ENCODE data around the gene SLC25A13.
A peak's percentile ranks its signal among the peaks of the same experiment; 100 is the strongest.
"Not testable (repeated sequence)": the region's sequence is repeated elsewhere in the genome, so short reads cannot be mapped to it uniquely, and the experiment has no call there.

Gene SLC25A13

DNA sequence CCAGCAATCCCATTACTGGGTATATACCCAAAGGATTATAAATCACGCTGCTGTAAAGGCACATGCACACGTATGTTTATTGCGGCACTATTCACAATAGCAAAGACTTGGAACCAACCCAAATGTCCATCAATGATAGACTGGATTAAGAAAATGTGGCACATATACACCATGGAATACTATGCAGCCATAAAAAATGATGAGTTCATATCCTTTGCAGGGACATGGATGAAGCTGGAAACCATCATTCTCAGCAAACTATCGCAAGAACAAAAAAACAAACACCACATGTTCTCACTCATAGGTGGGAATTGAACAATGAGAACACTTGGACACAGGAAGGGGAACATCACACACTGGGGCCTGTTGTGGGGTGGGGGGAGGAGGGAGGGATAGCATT lies 28.0 kb downstream of the SLC25A13 start:
- not testable (repeated sequence) for H3K9me3 Mint-ChIP-seq; H3K36me3 Mint-ChIP-seq; H3K27ac Mint-ChIP-seq; ATAC-seq; H3K4me3 Mint-ChIP-seq; DNase-seq (ENCODE audit: low spot score in 2 of 2)
- peaks cover 21% of the 10 kb centered on the region for H3K4me1 Mint-ChIP-seq

DNA sequence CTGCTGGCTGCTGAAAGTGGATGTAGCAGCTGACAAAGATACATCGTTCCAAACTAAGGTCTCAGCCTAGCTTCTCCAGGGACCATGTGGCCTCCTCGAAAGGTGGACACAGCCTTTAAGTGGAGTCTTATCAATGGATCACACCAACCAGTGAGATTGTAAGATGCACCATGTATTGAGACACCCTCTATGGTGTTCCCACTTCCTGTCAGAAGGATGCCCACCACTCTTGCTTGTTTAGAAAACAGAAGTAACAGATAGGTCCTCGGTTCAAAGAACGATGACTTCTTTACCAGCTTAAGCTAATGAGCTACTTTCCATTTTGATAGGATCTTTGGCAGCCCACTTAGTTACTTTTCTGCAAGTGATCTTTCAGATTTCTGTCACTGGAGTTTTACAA lies 34.3 kb downstream of the SLC25A13 start:
- no peak for ATAC-seq
- DNase-seq (ENCODE audit: low spot score in 2 of 2): no peak
- Mint-ChIP-seq H3K27ac (peak overlapping the region; percentile 63), H3K4me1 (peaks cover 58% of the 10 kb centered on the region), H3K9me3 (no peaks in the 10 kb centered on the region), H3K36me3 (no peaks in the 10 kb centered on the region), H3K4me3 (no peak overlapping the region)

DNA sequence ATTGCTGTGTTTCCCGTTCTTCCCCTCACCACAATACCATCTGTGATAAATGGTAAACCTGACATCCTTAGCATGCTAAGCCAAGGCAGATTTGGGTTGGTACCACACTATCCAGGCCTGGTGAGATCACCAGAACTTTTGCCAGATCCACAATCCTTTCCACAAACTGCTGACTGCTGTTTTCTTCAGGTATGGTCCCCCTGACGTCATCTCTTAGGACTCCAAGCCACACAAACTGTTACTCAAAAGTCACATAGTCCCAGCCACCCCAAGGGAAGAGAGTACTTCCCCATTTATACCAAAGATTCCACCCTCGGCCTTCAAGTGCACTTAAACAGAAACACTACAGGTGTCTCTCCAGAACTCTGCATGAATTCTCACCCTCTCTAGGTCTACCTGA lies 34.8 kb downstream of the SLC25A13 start:
- ATAC-seq (no peak), DNase-seq (ENCODE audit: low spot score in 2 of 2) (no peak)
- H3K27ac Mint-ChIP-seq: peak overlapping the region; percentile 63

DNA sequence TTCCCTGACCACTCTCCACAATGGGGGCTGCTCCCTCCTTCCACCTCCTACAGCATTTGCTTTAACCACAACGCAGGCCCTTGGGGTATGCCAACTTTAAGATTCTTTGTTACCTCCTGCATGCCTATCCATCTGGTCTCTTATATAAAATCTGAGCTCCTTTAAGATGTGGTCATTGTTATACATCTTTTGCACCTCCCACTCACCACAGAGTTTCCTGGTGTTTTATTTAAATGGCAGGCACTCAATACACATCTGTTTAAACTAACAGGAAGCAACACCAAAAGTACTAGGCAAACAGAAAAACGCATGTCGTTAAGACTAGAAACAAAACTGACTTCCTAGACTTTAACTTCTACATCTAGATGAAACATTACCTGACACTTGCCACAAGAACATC lies 36.3 kb downstream of the SLC25A13 start:
- peak; percentile 83 for ATAC-seq
- H3K4me1 Mint-ChIP-seq: peaks cover 43% of the 10 kb centered on the region
- no peaks in the 10 kb centered on the region for H3K9me3 Mint-ChIP-seq
- H3K4me3 Mint-ChIP-seq: peak overlapping the region; percentile 28
- peak overlapping the region; percentile 63 for H3K27ac Mint-ChIP-seq
- DNase-seq (ENCODE audit: low spot score in 2 of 2): no peak
- H3K36me3 Mint-ChIP-seq: no peaks in the 10 kb centered on the region

More for the DNA sequence above, 34.8 kb downstream of the SLC25A13 start:
- H3K36me3 Mint-ChIP-seq: no peaks in the 10 kb centered on the region
- H3K9me3 Mint-ChIP-seq: no peaks in the 10 kb centered on the region
- peaks cover 54% of the 10 kb centered on the region for H3K4me1 Mint-ChIP-seq
- no peak overlapping the region for H3K4me3 Mint-ChIP-seq

DNA sequence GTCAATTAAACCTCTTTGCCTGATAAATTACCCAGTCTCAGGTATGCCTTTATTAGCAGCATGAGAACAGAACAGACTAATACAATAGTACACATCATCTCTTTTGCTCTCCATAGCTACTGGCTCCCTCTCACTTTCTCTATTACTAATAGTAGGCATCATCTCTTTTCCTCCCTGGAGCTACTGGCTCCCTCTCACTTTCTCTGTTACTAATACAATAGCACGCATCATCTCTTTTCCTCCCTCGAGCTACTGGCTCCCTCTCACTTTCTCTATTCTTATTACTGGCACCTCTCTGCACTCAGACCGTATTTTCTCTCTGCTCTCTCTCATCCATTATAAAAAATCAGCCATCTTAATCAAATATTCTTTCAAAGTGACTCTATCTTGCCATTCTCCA lies 37.1 kb downstream of the SLC25A13 start:
- H3K9me3 Mint-ChIP-seq: no peaks in the 10 kb centered on the region
- H3K27ac Mint-ChIP-seq: peak overlapping the region; percentile 63
- H3K4me3 Mint-ChIP-seq: peak overlapping the region; percentile 28
- DNase-seq (ENCODE audit: low spot score in 2 of 2): no peak
- H3K4me1 Mint-ChIP-seq: peaks cover 43% of the 10 kb centered on the region
- no peaks in the 10 kb centered on the region for H3K36me3 Mint-ChIP-seq
- peak; percentile 85 for ATAC-seq

DNA sequence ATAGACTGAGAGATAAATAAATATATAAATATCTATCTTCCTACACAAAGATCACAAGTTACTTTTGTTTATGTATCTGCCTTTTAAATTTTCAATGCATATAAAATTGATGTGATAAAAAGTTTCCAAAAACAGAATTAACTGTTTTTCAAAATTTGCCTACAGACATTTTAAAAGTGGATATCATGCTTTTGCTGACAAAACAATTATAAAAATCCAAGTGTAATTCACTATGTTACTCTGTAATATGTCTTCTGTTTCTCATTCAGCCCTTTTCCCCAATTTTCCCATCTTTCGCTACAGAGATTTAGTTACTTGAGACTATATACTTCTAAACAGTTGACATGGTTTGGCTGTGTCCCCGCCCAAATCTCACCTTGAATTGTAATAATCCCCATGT lies 37.7 kb downstream of the SLC25A13 start:
- Mint-ChIP-seq H3K9me3 (no peaks in the 10 kb centered on the region), H3K27ac (no peak overlapping the region)

DNA sequence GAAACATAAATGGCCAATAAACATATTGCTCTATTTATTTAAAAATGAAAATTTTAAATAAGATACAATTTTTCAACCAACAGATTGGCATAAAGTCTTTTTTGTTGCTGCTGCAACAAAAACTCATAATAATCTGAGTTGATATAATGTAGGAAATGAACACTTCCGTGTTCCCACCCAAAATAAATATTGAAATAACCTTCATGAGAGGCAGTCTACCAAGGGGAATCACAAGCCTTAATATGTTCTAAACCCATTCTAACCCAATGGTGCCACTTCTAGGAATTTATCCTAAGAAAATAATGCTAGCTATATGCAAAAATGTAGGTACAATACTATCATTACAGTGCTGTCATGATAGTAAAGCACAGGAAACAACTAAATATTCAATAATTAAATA lies 39.1 kb downstream of the SLC25A13 start:
- no peak overlapping the region for H3K4me3 Mint-ChIP-seq
- H3K9me3 Mint-ChIP-seq: no peaks in the 10 kb centered on the region
- ATAC-seq: no peak
- no peak for DNase-seq (ENCODE audit: low spot score in 2 of 2)
- no peaks in the 10 kb centered on the region for H3K36me3 Mint-ChIP-seq
- H3K4me1 Mint-ChIP-seq: peaks cover 35% of the 10 kb centered on the region
- no peak overlapping the region for H3K27ac Mint-ChIP-seq

More for the DNA sequence above, 37.7 kb downstream of the SLC25A13 start:
- ATAC-seq: no peak
- no peak overlapping the region for H3K4me3 Mint-ChIP-seq
- H3K4me1 Mint-ChIP-seq: peaks cover 39% of the 10 kb centered on the region
- H3K36me3 Mint-ChIP-seq: no peaks in the 10 kb centered on the region
- DNase-seq (ENCODE audit: low spot score in 2 of 2): no peak

DNA sequence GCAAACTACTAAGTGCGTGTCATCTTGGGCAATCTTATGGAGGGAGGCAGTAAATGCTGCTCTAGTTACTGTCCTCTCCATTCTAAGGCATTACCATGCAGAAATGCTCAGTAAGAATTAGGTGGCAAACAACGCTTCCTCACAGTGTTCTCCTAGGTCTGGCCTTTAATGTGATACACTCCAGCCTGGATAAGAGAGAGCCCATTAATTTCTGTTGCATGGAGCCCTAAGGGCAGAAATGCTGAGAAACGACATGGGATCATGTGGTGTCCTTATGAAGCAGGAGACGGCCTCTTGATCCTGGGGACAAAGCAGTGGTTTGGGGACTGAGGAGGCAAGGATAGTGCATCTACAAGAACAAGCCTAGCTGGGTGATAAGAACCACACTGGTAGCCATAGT lies 44.0 kb downstream of the SLC25A13 start:
- ATAC-seq: no peak
- H3K4me1 Mint-ChIP-seq: no peaks in the 10 kb centered on the region

DNA sequence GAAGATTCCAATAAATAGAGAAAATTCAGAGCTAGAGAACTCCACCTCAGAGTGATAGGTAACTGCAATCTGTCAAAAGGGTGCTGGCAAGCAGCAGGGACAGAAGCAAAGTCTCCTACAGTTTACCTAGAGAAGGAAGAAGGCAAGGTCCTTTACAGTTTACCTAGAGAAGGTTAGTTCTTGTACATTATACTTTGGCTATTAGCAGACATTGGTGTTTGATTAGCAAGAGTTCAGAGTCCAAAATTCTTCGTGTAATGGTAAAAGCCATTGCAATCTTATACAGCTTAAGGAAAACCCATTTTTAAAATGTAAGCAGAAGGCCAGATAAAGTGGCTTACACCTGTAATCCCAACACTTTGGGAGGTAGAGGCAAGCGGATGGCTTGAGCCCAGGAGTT lies 45.9 kb downstream of the SLC25A13 start:
- ATAC-seq (no peak), DNase-seq (ENCODE audit: low spot score in 2 of 2) (no peak)
- no peak overlapping the region for H3K27ac Mint-ChIP-seq
- H3K9me3 Mint-ChIP-seq: no peaks in the 10 kb centered on the region
- peaks cover 7% of the 10 kb centered on the region for H3K36me3 Mint-ChIP-seq
- no peaks in the 10 kb centered on the region for H3K4me1 Mint-ChIP-seq
- H3K4me3 Mint-ChIP-seq: no peak overlapping the region

More for the DNA sequence above, 44.0 kb downstream of the SLC25A13 start:
- no peaks in the 10 kb centered on the region for H3K9me3 Mint-ChIP-seq
- H3K4me3 Mint-ChIP-seq: no peak overlapping the region
- peaks cover 5% of the 10 kb centered on the region for H3K36me3 Mint-ChIP-seq
- no peak for DNase-seq (ENCODE audit: low spot score in 2 of 2)
- no peak overlapping the region for H3K27ac Mint-ChIP-seq

DNA sequence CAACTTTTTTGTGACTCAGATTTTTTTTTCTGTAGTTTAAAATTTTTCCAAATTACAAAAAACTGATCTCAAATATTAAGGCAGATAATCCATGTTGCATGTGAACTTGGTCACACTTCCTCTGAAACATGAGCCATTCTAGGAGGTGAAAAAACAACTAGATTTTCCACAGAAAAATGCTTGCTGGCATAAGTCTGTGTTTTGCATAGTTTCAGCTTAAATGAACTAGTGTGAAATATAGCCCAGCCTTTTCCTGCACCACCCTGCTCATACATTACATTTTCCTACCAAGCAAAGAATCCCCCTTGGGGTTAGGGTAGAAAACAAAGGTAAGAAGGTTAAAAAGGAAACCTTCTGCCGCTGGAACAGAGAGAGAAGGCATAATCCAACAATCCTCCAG lies 48.2 kb downstream of the SLC25A13 start:
- Mint-ChIP-seq H3K27ac (no peak overlapping the region), H3K4me3 (no peak overlapping the region), H3K36me3 (peaks cover 11% of the 10 kb centered on the region), H3K4me1 (no peaks in the 10 kb centered on the region), H3K9me3 (no peaks in the 10 kb centered on the region)
- no peak for ATAC-seq
- no peak for DNase-seq (ENCODE audit: low spot score in 2 of 2)

DNA sequence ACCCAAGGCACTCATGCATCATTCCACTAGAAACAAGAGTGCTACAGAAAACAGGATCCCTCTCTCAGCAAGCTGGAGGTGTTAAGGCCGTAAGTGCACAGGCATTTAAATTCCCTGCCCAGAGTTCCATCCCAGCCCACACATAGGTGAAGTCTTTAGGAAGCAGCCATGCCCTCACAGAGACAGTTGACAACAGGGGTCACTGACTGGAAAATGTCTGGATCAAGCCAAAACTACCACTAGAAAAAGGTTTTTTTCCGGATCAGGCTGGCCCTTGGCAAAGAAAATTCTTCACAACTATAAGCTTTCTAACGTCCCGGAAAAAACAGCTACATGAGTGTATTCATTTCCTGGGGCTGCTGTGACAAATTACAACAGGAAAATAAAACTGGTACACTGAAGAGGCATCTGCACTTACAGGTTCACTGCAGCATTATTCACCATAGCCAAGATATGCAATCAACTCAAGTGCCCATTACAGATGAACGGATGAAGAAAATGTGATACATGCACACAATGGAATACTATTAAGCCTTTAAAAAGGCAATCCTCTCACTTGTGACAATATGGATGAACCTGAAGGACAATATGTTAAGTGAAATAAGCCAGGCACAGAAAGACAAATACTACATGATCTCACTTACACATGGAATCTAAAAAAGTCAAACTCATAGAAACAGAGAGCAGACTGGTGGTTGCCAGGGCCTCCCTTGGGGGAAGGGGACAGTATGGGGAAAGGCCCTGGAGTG lies 52.5 kb downstream of the SLC25A13 start:
- Mint-ChIP-seq H3K9me3 (no peaks in the 10 kb centered on the region), H3K4me3 (no peak overlapping the region), H3K36me3 (peaks cover 11% of the 10 kb centered on the region), H3K27ac (no peak overlapping the region), H3K4me1 (peaks cover 1% of the 10 kb centered on the region)
- DNase-seq (ENCODE audit: low spot score in 2 of 2) (no peak), ATAC-seq (no peak)

DNA sequence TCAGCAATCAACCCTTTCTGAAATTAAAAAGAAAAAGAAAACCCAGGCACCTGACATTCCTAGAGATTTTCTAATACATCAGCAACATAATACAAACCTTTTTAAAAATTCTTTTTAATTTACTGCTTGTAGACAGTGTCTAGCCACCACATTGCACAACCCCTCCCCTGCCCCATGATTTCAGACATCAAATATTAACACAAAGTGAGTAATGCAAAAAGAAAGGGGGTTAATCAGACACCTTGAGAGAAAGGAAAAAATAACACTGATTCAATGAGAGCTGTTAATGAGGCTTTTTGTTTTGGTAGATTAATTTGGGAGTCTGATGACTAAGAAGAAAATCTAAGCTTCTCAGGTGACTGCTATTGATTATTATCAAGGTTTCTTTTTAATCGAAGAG lies 55.3 kb downstream of the SLC25A13 start:
- H3K36me3 Mint-ChIP-seq: peaks cover 5% of the 10 kb centered on the region

DNA sequence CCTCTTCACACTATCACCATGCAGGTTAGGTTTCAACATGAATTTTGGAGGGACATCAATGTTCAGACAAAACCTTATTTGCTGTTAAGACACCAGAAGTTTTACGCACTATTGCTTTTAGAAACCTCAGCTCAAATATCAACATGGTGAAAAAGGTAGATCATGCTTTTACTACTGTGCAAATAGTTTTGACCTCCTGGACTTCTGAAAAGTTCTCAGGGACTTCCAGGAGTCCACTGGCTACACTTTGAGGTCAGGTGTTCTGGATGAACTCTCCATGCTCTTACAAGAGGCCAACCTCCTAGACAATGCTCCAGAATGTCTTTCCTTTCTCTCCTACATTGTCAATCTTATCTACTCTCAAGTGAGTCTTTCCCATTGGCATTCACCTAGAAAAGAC lies 55.9 kb downstream of the SLC25A13 start:
- H3K4me3 Mint-ChIP-seq: no peak overlapping the region
- peaks cover 3% of the 10 kb centered on the region for H3K9me3 Mint-ChIP-seq
- peaks cover 9% of the 10 kb centered on the region for H3K4me1 Mint-ChIP-seq
- no peak overlapping the region for H3K27ac Mint-ChIP-seq
- H3K36me3 Mint-ChIP-seq: peaks cover 4% of the 10 kb centered on the region
- ATAC-seq (no peak), DNase-seq (ENCODE audit: low spot score in 2 of 2) (no peak)

More for the DNA sequence above, 55.3 kb downstream of the SLC25A13 start:
- Mint-ChIP-seq H3K27ac (no peak overlapping the region), H3K4me3 (no peak overlapping the region), H3K4me1 (peaks cover 9% of the 10 kb centered on the region), H3K9me3 (peaks cover 3% of the 10 kb centered on the region)
- DNase-seq (ENCODE audit: low spot score in 2 of 2): no peak
- ATAC-seq: no peak

DNA sequence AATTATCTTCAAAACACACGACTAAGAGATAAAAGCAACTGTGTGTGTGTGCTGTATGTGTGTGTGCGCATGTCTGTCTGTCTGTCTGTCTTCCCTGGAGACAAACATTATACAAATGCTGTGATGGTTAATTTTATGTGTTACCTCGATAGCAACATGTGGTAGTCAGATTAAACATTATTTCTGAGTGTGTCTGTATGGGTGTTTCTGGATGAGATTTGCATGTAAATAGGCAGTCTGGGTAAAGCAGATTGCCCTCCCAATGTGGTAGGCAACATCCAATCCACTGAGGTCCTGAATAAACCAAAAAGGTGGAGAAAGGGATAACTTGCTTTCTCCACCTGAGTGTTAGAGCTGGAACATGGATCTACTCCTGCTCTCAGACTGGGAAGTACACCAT lies 67.9 kb downstream of the SLC25A13 start:
- no peak overlapping the region for H3K27ac Mint-ChIP-seq
- no peak overlapping the region for H3K4me3 Mint-ChIP-seq
- H3K36me3 Mint-ChIP-seq: no peaks in the 10 kb centered on the region

DNA sequence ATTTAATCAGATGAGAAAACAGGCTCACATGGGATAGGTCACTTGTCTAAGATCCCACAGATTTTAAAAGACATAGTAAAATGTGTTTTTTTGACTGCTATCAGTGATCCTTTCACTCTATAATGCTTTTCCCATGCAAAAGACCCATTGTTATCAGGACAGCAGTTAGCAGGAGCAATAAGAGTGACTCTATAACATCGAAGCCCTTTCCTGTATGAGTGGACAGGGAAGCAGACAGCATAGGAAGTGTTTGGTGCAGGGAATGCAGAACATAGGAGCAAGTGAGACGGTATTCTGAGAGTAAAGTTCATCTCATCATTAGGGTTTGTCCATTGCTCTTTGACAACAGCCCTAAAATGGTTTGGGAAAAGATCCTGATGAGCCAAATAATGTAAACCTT lies 68.5 kb downstream of the SLC25A13 start:
- Mint-ChIP-seq H3K4me3 (no peak overlapping the region), H3K9me3 (peaks cover 12% of the 10 kb centered on the region), H3K36me3 (no peaks in the 10 kb centered on the region), H3K4me1 (peaks cover 7% of the 10 kb centered on the region), H3K27ac (no peak overlapping the region)
- no peak for ATAC-seq
- DNase-seq (ENCODE audit: low spot score in 2 of 2): no peak

More for the DNA sequence above, 67.9 kb downstream of the SLC25A13 start:
- Mint-ChIP-seq H3K4me1 (peaks cover 7% of the 10 kb centered on the region), H3K9me3 (peaks cover 12% of the 10 kb centered on the region)
- DNase-seq (ENCODE audit: low spot score in 2 of 2): no peak
- no peak for ATAC-seq

DNA sequence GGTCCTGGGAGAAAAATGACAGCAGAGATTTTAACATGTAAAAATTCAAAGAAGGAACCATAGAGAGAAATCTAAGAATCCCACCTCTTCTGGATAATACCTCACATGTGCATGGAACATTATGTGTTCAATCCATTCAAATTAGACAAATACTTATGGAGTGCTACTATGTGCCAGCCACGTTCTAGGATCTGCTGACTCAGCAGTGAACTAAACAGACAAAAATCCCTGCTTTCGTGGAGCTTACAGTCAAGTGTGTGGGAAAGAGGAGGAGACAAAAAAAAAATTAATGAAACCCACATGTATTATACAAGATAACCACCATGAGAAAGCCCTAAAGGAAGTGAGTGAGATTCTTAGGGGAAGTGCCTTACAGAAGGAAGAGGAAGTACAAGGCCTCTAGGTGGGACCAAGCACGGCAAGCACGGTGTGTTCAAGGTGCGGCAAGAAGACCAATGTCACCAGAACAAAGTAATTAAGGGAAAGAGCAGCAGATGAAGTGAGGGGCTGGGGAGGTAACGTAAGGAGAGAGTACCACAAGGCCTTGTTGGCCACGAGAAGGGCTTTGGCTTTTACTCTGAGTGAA lies 71.0 kb downstream of the SLC25A13 start:
- DNase-seq (ENCODE audit: low spot score in 2 of 2) (no peak), ATAC-seq (no peak)
- Mint-ChIP-seq H3K4me3 (no peak overlapping the region), H3K9me3 (peaks cover 3% of the 10 kb centered on the region), H3K36me3 (no peaks in the 10 kb centered on the region), H3K4me1 (peaks cover 11% of the 10 kb centered on the region), H3K27ac (no peak overlapping the region)
